GM23338 (cell line): ENCODE measurements around the gene MRPL32.

Source experiments
- CREB1 ChIP-seq: fragments of 250-450 bp; sonication (Bioruptor Pico); IDR thresholded peaks from 2 replicates; pipeline ENCODE4 v1.5.0; 2020; ENCODE audit warnings: low read depth, mild to moderate bottlenecking, moderate library complexity
- CTCF ChIP-seq, 2 experiments: fragments of 200-600 bp in 1 of 2; sonication (generic) in 1 of 2; conservative IDR thresholded peaks; 2 replicates each; pipeline versions ENCODE4 v1.5.1 to v1.6.1; 2016 to 2017; ENCODE audit warnings: antibody characterized with exemption in 2 of 2, low read depth in 2 of 2, mild to moderate bottlenecking in 2 of 2, moderate library complexity in 1 of 2
- ETS1 ChIP-seq: IDR thresholded peaks from 2 replicates; pipeline ENCODE4 v1.6.1; 2016; ENCODE audit warnings: antibody characterized with exemption
- EZH2 ChIP-seq: fragments of 200-600 bp; sonication (generic); IDR thresholded peaks from one replicate; pipeline ENCODE4 v1.8.0; 2017; ENCODE audit warnings: antibody characterized with exemption, mild to moderate bottlenecking, low read depth; ENCODE audit not compliant: unreplicated experiment
- EZH2phosphoT487 ChIP-seq: fragments of 200-600 bp; sonication (generic); IDR thresholded peaks from one replicate; pipeline ENCODE4 v1.8.1; 2018; ENCODE audit warnings: antibody characterized with exemption; ENCODE audit not compliant: unreplicated experiment
- JUNB ChIP-seq: IDR thresholded peaks from one replicate; pipeline ENCODE4 v1.6.1; 2016; ENCODE audit warnings: antibody characterized with exemption; ENCODE audit not compliant: unreplicated experiment
- NANOG ChIP-seq: IDR thresholded peaks from 2 replicates; pipeline ENCODE4 v1.6.1; 2016; ENCODE audit warnings: antibody characterized with exemption, borderline replicate concordance
- POLR2AphosphoS5 ChIP-seq: IDR thresholded peaks from 2 replicates; pipeline ENCODE4 v1.6.1; 2016; ENCODE audit warnings: antibody characterized with exemption, low read depth
- REST ChIP-seq: IDR thresholded peaks from one replicate; pipeline ENCODE4 v1.6.1; 2018; ENCODE audit warnings: antibody characterized with exemption; ENCODE audit not compliant: unreplicated experiment
- STAT1 ChIP-seq: IDR thresholded peaks from one replicate; pipeline ENCODE4 v1.6.1; 2016; ENCODE audit warnings: antibody characterized with exemption; ENCODE audit not compliant: unreplicated experiment
- ZNF114 ChIP-seq: fragments of 250-450 bp; sonication (Bioruptor Pico); IDR thresholded peaks from 2 replicates; pipeline ENCODE4 v1.5.0; 2020; ENCODE audit warnings: mild to moderate bottlenecking, moderate library complexity
- ZNF331 ChIP-seq: fragments of 250-450 bp; sonication (Bioruptor Pico); IDR thresholded peaks from 2 replicates; pipeline ENCODE4 v1.5.0; 2020; ENCODE audit warnings: low read depth, mild to moderate bottlenecking, moderate library complexity
- ZNF462 ChIP-seq: fragments of 250-450 bp; sonication (Bioruptor Pico); IDR thresholded peaks from 2 replicates; pipeline ENCODE4 v1.5.0; 2020; ENCODE audit warnings: mild to moderate bottlenecking, moderate library complexity

- TF ChIP-seq EZH2phosphoT487 (no peak), CTCF (conservative IDR thresholded peaks at IDR 0.05; ENCODE audit: low read depth in 2 of 2) (no peak), POLR2AphosphoS5 (no peak), REST (no peak), STAT1 (no peak), EZH2 (no peak), CREB1 (CRISPR knock-in tag) (no peak), ZNF462 (CRISPR knock-in tag) (no peak), ETS1 (no peak), JUNB (no peak), ZNF114 (no peak), ZNF331 (no peak), NANOG (no peak)
Observed at GRCh38 chr7:42964293-42964692, 32.1 kb downstream of the MRPL32 start.
